DOHH2 (cell line): ENCODE measurements around the gene STARD6.

Experiments
- H3F3A ChIP-seq: fragments of 200-600 bp; sonication (generic), shearing (Covaris generic); 2 replicates; pipeline ENCODE4 v1.6.0; 2016; ENCODE audit warnings: antibody characterized with exemption, mild to moderate bottlenecking; ENCODE audit not compliant: control insufficient read depth, insufficient read depth
- H3K27ac ChIP-seq: fragments of 200-600 bp; sonication (generic); 2 replicates; pipeline ENCODE4 v1.5.1; 2014; ENCODE audit warnings: low read depth, mild to moderate bottlenecking, low read length, moderate library complexity
- H3K27me3 ChIP-seq: fragments of 200-600 bp; sonication (generic); 2 replicates; pipeline ENCODE4 v1.6.1; 2014; ENCODE audit warnings: mild to moderate bottlenecking, low read length, mixed read lengths; ENCODE audit not compliant: control insufficient read depth
- H3K36me3 ChIP-seq: fragments of 200-600 bp; sonication (generic); 2 replicates; pipeline ENCODE4 v1.6.1; 2014; ENCODE audit warnings: mild to moderate bottlenecking, low read length, moderate library complexity, mixed read lengths; ENCODE audit not compliant: control insufficient read depth
- H3K4me1 ChIP-seq: fragments of 200-600 bp; sonication (generic); 2 replicates; pipeline ENCODE4 v1.6.1; 2014; ENCODE audit warnings: mild to moderate bottlenecking, low read length, mixed read lengths; ENCODE audit not compliant: control insufficient read depth
- H3K4me2 ChIP-seq: fragments of 200-600 bp; sonication (generic); 2 replicates; pipeline ENCODE4 v1.6.0; 2014; ENCODE audit warnings: mild to moderate bottlenecking, low read length, moderate library complexity
- H3K4me3 ChIP-seq: fragments of 200-600 bp; sonication (generic); 2 replicates; pipeline ENCODE4 v1.5.1; 2014; ENCODE audit warnings: mild to moderate bottlenecking, low read length, mixed read lengths
- H3K79me2 ChIP-seq: fragments of 200-600 bp; sonication (generic); 2 replicates; pipeline ENCODE4 v1.6.1; 2014; ENCODE audit warnings: mild to moderate bottlenecking, low read length, mixed read lengths; ENCODE audit not compliant: control insufficient read depth
- H3K9me2 ChIP-seq: fragments of 200-600 bp; sonication (generic); replicated peaks from 2 replicates; pipeline ENCODE4 v1.6.1; 2014; ENCODE audit warnings: mild to moderate bottlenecking, low read length, mixed read lengths; ENCODE audit not compliant: control insufficient read depth
- H3K9me3 ChIP-seq: fragments of 200-600 bp; sonication (generic); 2 replicates; pipeline ENCODE4 v1.6.1; 2014; ENCODE audit warnings: antibody characterized with exemption, low read length, mixed read lengths; ENCODE audit not compliant: control insufficient read depth, insufficient read depth
- H4K20me1 ChIP-seq: fragments of 200-600 bp; sonication (generic); 2 replicates; pipeline ENCODE4 v1.6.0; 2014; ENCODE audit warnings: low read depth, mild to moderate bottlenecking, antibody characterized with exemption, low read length, moderate library complexity; ENCODE audit not compliant: control insufficient read depth, insufficient read depth
- EZH2phosphoT487 ChIP-seq: fragments of 200-600 bp; sonication (generic); IDR thresholded peaks from 2 replicates; pipeline ENCODE4 v1.6.1; 2017; ENCODE audit warnings: borderline replicate concordance, mild to moderate bottlenecking, antibody characterized with exemption, low read length, moderate library complexity, mixed read lengths
- TF ChIP-seq, protein P1 (sequence below): fragments of 200-600 bp; sonication (generic); IDR thresholded peaks from one replicate; pipeline ENCODE4 v1.5.1; 2014; ENCODE audit warnings: antibody characterized with exemption, mild to moderate bottlenecking, low read depth, low read length; ENCODE audit not compliant: poor library complexity, severe bottlenecking

Gene STARD6

GRCh38 chr18:54358495-54359040, 910 bp upstream of the STARD6 start:
- Histone ChIP-seq H3K79me2 (peaks cover 25% of the 10 kb centered on the region), H3K9me3 (no peaks in the 10 kb centered on the region), H3K27me3 (no peaks in the 10 kb centered on the region), H3K4me3 (peak overlapping the region; percentile 81), H3K36me3 (peaks cover 42% of the 10 kb centered on the region), H3K9me2 (no peaks in the 10 kb centered on the region), H3K4me2 (peak overlapping the region; percentile 86), H3K27ac (peak overlapping the region; percentile 65), H4K20me1 (no peaks in the 10 kb centered on the region), H3K4me1 (peaks cover 21% of the 10 kb centered on the region), H3F3A (no peaks in the 10 kb centered on the region)
- TF ChIP-seq EZH2phosphoT487 = no peak
- TF ChIP-seq, protein P1, sequence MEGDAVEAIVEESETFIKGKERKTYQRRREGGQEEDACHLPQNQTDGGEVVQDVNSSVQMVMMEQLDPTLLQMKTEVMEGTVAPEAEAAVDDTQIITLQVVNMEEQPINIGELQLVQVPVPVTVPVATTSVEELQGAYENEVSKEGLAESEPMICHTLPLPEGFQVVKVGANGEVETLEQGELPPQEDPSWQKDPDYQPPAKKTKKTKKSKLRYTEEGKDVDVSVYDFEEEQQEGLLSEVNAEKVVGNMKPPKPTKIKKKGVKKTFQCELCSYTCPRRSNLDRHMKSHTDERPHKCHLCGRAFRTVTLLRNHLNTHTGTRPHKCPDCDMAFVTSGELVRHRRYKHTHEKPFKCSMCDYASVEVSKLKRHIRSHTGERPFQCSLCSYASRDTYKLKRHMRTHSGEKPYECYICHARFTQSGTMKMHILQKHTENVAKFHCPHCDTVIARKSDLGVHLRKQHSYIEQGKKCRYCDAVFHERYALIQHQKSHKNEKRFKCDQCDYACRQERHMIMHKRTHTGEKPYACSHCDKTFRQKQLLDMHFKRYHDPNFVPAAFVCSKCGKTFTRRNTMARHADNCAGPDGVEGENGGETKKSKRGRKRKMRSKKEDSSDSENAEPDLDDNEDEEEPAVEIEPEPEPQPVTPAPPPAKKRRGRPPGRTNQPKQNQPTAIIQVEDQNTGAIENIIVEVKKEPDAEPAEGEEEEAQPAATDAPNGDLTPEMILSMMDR = no peak

DNA sequence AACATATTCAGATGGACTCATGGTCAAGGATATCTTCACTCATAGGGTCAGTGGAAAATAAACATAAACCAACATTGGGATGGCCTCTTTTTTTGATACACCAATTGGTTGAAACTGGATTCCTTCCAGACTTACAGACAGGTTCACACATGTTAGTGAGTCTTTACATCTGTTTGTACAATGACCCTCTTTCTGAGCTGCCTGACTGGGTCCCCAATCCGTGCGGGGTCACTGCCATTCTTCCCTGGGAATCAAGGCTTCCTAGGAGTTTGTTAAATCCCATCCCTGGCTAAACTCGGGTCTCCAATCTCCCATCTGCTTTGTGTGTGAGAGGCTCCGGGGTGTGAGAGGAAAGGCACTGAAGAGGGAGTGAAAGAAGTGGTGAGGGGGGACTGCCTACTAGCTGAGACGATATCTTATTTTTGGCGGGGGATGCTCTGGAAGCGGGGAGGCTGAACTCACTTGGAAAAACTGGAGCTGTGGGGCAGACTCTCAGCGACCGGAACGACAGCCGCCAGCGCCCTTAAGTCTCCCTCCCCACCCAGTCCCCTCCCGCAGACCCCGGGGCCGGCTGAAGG, 487 bp downstream of the STARD6 start:
- no peaks in the 10 kb centered on the region for H4K20me1 ChIP-seq
- peaks cover 21% of the 10 kb centered on the region for H3K4me1 ChIP-seq
- peak overlapping the region; percentile 86 for H3K4me2 ChIP-seq
- H3K9me2 ChIP-seq = no peaks in the 10 kb centered on the region
- H3K27me3 ChIP-seq = no peaks in the 10 kb centered on the region
- peak overlapping the region; percentile 81 for H3K4me3 ChIP-seq
- H3K36me3 ChIP-seq = peaks cover 33% of the 10 kb centered on the region
- H3F3A ChIP-seq = no peaks in the 10 kb centered on the region
- no peaks in the 10 kb centered on the region for H3K9me3 ChIP-seq
- no peak for TF ChIP-seq EZH2phosphoT487
- TF ChIP-seq, protein P1 = no peak
- H3K27ac ChIP-seq = peak overlapping the region; percentile 65; the same call in 1 of the 2 replicates
- H3K79me2 ChIP-seq = peaks cover 25% of the 10 kb centered on the region

DNA sequence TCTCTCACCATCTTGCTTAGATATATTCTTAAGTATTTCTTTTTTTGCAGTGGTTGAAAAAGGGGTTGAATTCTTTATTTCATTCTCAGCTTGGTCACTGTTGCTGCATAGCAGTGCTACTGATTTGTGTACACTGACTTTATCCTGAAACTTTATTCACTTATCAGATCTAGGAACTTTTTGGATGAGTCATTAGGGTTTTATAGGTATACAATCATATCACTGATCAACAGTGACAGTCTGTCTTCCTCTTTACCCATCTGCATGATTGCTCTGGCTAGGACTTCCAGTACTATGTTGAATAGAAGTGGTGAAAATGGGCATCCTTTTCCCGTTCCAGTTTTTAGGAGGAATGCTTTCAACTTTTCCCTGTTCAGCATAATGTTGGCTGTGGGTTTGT, 6.5 kb downstream of the STARD6 start:
- Histone ChIP-seq H3K4me3 (no peak overlapping the region), H3K79me2 (no peaks in the 10 kb centered on the region), H4K20me1 (no peaks in the 10 kb centered on the region), H3F3A (no peaks in the 10 kb centered on the region), H3K27ac (no peak overlapping the region), H3K36me3 (no peaks in the 10 kb centered on the region), H3K9me2 (no peaks in the 10 kb centered on the region), H3K4me2 (no peak overlapping the region), H3K9me3 (no peaks in the 10 kb centered on the region), H3K27me3 (no peaks in the 10 kb centered on the region; the same call in 1 of the 2 replicates), H3K4me1 (no peaks in the 10 kb centered on the region)
- TF ChIP-seq EZH2phosphoT487 = no peak
- TF ChIP-seq, protein P1 = no peak
